CD4-positive, alpha-beta T cell treated with Interleukin-21 for 1 hour (primary cell): Measurements from ENCODE around the gene NDOR1.
"Not testable (repeated sequence)": the region's sequence is repeated elsewhere in the genome, so short reads cannot be mapped to it uniquely, and the experiment has no call there.

ENCODE experiments used
- DNase-seq: peaks from one replicate; pipeline ENCODE4 v3.0.0-alpha.2; 2020

NDOR1 gene

DNA sequence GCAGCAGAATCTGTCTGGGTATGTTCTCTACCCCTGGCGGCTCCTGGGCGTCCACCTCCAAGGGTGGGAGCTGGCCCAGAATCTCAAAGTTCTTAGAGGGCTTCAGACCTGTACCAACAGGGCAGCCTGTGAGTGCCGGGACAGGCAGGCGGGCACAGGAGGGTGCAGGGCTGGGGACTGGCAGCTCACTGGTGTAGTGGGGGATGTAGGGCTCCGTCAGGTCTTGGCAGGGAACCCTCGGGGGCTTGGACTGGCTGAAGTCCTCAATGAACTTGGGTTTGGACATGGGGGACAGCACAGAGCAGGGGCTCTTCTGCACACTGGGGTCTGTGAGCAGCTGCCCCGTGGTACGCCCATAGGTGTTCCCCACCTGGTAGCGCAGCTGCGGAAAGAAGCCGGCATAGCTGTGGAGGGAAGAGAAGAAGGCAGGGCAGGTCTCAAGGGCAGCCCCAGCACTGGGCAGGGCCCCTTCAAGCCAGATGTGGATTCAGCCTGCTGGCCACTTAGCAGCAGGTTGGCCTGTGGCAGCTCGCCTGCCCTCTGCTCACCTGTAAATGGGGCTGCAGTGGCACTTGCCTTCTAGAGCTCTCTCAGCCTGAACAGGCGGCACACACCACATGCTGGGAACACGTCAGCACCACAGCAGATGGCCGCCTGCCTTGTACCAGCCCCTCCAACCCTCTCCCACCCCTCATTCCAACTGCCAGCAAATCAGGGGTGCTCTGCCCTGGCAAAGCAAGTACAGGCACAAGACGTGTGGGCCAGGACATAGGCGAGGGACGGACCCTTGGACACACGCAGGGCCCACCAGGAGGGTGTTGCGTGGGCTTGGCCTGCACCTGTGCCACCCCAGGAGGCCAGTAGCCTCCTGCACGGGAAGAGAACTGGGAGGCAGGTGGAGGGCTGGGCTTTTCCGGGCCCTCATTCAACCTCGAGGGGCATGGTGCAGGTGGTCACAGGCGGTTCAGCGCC is 40.2 kb downstream of the NDOR1 start:
- DNase-seq: no peak

GRCh38 chr9:137247135-137247915 is 41.8 kb downstream of the NDOR1 start:
- DNase-seq: no peak

DNA sequence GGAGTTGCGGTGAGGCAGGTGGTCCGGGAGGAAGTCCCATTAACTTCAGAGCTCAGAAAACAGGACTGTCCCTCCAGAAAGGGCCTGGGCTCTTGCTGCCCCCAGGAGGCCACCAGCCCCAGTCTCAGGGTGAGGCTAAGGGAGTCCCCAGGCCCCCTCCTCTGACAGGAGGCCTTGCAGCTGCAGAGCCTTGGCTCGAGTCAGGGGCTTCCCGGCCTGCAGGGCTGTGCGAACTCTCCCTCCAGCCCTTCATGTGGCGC is 42.3 kb downstream of the NDOR1 start:
- DNase-seq: no peak

DNA sequence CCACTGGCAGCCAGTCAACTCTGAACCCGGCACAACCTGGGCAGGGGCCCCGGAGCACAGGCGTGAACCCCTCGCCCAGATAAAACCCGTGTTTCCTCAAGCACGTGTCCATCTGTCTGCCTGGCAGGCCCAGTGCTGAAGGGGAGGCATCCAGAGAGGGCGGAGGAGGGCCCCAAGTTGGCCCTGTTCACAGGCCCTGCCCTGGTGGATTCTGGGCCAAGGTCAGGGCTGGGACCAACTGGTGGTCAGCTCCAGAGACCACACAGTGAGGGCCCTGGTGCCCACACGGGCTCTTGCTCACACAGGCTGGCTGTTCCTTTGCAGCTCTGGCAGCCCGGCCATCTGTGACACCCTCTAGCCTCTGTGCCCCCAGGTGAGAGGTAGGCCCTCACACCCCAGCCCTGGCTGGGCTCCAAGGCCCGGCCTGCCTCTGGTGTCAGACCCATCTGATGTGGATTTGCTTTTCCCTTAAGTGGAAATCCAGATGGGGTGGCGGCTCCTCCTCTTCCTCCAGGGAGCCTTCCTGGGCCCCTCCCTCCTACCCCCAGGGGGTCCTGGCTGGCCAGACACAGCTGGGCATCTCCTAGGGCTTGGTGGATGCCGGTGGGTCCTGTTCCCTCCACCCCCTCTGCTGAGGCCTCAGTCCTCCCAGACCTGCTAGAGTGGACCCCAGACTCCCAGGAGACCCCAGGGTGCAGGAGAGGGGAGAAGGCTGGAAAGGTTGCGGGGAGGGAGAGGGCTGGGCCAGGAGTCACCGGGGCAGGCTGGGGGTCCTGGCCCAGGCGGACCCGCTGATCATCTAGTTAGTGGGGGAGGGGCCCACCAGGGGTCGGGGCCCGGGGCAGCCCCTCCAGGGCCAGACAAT is 45.1 kb downstream of the NDOR1 start:
- DNase-seq: no peak

- no peak for DNase-seq
These were observed 45.6 kb downstream of the NDOR1 start, which contains the start of gene STPG3 for GRCh38 chr9:137251194-137251461. Gene STPG3, plus strand, starts transcription at chr9:137251286. Its CDS starts 1 bp downstream, at chr9:137251287.

DNA sequence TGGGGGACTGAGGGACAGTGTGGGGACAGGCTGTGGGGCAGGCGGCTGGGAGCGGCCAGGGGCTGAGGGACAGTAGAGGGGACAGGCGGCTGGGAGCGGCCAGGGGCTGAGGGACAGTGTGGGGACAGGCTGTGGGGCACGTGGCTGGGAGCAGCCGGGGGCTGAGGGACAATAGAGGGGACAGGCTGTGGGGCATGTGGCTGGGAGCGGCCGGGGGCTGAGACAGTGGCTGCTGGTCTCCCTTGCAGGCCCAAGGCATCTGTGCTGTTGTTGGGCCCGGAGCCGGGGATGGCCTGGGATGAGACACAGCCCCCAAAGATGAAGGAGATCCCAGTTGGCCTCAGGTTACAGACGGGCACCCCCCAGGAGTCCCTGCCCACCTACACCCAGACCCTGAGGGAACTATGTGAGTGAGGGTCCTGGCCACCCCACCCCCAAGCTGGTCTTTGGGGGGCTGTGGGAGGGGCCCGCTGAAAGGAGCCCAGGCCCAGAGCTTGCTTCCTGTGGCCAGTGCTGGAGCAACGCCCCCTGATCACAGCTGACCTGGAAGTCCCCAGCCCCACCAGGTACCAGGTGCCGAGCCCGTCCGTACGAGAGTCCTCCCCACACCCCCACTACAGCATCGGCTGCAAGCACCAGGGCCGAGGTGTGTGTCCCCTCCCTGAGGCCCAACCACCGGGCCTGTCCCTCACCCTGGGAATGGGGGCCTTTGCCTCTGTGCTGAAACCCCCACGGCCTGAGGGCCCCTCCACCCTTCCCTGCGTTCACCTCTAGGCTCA is 46.2 kb downstream of the NDOR1 start:
- no peak for DNase-seq

DNA sequence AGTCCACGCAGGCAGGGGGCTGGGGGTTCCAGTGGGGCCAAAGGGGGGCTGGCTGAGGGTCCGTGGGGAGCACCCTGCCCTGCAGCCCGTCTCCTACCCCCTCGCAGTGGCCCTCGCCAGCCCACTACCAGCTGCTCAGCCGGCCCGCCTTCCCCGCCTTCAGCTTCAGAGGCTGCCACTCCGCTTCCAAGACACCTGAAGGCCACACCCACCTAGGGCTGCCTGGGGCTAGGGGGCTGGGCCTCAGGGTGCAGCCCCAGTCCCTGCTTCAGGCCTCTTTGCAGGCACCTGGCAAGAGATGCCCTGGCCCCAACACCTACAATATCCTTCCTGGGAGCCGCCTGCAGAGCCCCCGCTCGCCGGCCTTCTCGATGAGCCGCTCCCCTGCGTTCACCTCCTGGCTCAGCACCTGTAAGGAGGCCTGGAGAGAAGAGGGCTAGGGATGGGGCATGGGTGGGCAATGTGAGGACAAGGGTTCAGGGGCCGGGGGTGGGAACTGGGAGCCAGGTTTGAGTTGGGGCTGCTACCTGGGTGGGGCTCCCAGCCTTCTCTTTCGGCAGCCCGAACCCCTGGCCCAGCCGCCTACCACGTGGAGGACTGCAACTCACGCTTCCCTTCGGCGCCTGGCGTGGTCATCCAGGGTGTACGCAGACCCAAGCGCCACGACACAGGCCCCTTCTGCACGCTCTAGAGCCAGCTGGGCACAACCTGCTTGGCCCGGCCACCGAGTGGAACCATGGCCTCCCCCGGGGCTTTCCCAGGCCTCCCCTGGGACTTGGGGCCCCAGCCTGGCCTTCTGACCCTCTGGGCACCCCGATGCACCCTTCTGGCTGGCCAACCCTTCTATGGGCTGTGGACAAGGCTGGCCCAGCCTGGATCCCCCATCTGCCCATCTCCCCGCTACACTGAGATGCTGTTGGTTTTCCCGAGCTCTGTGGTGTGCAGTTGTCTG is 47.3 kb downstream of the NDOR1 start:
- no peak for DNase-seq

GRCh38 chr9:137253717-137254623 is 48.5 kb downstream of the NDOR1 start:
- DNase-seq: no peak

DNA sequence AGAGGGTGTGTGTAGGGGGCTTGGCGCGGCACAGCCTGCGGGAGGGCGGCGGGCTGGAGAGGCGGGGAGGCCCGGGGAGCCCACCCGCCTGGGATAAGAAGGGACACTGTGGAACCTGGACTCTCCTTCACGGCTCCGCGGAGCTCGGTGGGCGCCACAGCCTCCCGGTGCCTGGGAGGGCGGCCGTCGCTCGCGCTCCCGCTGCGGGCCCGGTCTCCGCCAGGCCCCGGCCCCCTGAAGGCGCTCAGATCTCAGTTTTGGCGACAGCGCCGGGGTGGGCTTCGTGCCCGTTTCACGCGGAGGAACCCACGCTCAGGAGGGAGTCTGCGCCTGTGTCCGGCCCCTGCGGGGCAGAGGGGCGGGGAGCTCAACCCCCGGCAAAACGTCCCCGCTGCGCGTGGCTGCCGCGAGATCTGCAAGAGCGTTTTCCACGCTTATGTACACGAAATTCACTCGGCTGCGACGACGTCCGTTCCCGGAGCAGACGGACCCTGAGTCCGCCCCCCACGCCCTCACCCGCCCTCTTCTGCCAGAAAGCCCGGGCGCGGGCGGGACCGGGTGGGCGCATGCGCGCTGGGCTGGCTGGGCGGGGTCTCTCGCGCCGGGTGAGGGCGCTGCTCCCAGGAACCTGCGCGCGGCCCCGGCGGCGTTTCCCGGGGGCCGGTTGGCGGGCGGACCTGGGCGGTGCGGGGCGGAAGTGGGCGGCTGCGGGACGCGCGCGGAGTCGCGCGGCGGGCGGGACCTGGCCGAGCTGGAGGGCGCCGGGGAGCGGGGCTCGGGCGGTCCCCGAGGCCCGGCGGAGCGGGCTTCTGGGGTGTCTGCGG is 49.3 kb downstream of the NDOR1 start, which contains the start of gene NELFB:
Gene NELFB (plus strand): TSS at position 704 of the 824 bp plus-strand sequence.
- DNase-seq: peak; percentile 95

GRCh38 chr9:137255448-137256114 is 50.1 kb downstream of the NDOR1 start:
- no peak for DNase-seq

DNA sequence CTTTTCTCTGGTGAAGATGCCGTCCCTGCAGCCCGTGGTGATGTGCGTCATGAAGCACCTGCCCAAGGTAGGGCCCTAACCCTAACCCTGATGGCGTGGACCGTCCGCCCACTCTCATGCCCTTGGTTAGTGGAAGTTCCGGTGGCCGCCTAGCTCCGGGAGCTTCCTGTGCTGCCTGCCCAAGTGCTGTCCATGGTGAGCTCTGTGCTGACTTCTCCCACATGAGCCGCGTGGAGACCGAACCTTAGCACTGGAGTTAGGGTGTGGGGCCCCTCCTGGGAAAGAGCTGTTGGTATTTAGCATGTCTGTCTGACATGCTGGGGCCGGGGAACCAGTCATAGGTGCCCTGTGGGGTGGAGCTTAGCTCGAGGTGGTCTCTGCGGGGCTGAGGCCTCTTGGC is 50.9 kb downstream of the NDOR1 start:
- DNase-seq: no peak

DNA sequence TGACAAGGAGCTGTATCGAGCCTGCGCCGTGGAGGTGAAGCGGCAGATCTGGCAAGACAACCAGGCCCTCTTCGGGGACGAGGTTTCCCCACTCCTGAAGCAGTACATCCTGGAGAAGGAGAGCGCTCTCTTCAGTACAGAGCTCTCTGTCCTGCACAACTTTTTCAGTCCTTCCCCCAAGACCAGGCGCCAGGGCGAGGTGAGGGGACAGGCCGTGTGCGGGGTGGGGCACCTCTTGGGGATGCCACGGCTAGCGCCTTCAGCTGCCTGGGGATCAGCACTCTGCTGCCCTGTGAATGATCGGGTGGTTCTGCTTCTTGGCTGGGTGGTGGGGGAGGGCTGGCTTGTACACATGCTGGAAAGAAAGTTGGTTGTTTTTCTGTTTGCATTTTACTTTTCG is 51.4 kb downstream of the NDOR1 start:
- DNase-seq: no peak

GRCh38 chr9:137262173-137262908 is 56.8 kb downstream of the NDOR1 start:
- not testable (repeated sequence) for DNase-seq

GRCh38 chr9:137262909-137263285 is 57.4 kb downstream of the NDOR1 start:
- DNase-seq: no peak

GRCh38 chr9:137263506-137263905 is 58.0 kb downstream of the NDOR1 start:
- DNase-seq: no peak

DNA sequence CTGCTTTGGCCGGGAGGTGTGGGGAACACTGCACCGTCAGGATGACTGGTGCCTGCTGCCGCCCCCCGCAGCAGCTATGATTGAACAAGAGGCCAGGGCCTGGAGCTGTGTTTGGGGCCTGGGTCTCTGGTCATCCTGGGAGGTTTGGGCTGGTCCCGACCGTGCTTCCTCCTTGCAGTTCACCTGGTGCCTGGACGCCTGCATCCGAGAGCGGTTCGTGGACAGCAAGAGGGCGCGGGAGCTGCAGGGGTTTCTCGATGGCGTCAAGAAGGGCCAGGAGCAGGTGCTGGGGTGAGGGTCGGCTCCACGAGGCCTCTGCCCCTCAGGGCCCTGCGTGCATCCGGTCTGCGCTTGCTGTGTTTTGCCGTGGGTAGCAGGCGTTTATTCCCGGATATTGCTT is 58.6 kb downstream of the NDOR1 start:
- DNase-seq: no peak

GRCh38 chr9:137265496-137266161 is 60.1 kb downstream of the NDOR1 start:
- no peak for DNase-seq
